ENCODE data around the gene DOCK3.

DNA sequence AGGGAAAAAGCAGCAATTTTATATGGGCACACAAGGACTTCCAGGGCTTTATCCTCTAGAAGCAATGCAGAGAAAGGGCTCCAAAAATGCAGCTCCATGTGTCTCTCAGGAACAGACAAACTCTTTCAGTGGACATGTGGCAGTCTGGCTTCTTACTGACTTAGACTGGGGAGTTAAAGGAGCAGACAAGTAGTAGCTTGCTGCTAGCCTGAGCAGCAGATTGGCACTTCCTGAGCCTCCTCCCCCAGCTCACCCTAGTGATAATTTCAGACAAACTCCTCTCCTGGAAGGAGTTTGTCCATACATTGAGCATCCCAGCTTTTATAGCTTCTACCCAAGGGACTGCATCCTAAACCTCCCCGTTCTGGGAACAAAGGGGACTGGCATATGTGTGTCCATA is 608.7 kb downstream of the DOCK3 start:
- TF ChIP-seq, protein P1, sequence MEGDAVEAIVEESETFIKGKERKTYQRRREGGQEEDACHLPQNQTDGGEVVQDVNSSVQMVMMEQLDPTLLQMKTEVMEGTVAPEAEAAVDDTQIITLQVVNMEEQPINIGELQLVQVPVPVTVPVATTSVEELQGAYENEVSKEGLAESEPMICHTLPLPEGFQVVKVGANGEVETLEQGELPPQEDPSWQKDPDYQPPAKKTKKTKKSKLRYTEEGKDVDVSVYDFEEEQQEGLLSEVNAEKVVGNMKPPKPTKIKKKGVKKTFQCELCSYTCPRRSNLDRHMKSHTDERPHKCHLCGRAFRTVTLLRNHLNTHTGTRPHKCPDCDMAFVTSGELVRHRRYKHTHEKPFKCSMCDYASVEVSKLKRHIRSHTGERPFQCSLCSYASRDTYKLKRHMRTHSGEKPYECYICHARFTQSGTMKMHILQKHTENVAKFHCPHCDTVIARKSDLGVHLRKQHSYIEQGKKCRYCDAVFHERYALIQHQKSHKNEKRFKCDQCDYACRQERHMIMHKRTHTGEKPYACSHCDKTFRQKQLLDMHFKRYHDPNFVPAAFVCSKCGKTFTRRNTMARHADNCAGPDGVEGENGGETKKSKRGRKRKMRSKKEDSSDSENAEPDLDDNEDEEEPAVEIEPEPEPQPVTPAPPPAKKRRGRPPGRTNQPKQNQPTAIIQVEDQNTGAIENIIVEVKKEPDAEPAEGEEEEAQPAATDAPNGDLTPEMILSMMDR (IDR thresholded peaks at IDR 0.05) = no peak
- TF ChIP-seq, protein P2, sequence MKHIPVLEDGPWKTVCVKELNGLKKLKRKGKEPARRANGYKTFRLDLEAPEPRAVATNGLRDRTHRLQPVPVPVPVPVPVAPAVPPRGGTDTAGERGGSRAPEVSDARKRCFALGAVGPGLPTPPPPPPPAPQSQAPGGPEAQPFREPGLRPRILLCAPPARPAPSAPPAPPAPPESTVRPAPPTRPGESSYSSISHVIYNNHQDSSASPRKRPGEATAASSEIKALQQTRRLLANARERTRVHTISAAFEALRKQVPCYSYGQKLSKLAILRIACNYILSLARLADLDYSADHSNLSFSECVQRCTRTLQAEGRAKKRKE (CRISPR knock-in tag; IDR thresholded peaks at IDR 0.05; ENCODE audit: low read depth) = no peak
- TF ChIP-seq JUN (IDR thresholded peaks at IDR 0.05) = no peak
- no peak for TF ChIP-seq RFX5 (IDR thresholded peaks at IDR 0.05)
- TF ChIP-seq, protein P3, sequence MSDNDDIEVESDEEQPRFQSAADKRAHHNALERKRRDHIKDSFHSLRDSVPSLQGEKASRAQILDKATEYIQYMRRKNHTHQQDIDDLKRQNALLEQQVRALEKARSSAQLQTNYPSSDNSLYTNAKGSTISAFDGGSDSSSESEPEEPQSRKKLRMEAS (IDR thresholded peaks at IDR 0.05) = no peak
- TF ChIP-seq, protein P4, sequence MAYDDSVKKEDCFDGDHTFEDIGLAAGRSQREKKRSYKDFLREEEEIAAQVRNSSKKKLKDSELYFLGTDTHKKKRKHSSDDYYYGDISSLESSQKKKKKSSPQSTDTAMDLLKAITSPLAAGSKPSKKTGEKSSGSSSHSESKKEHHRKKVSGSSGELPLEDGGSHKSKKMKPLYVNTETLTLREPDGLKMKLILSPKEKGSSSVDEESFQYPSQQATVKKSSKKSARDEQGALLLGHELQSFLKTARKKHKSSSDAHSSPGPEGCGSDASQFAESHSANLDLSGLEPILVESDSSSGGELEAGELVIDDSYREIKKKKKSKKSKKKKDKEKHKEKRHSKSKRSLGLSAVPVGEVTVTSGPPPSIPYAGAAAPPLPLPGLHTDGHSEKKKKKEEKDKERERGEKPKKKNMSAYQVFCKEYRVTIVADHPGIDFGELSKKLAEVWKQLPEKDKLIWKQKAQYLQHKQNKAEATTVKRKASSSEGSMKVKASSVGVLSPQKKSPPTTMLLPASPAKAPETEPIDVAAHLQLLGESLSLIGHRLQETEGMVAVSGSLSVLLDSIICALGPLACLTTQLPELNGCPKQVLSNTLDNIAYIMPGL (CRISPR knock-in tag; IDR thresholded peaks at IDR 0.05; ENCODE audit: borderline replicate concordance) = no peak
- TF ChIP-seq, protein P5, sequence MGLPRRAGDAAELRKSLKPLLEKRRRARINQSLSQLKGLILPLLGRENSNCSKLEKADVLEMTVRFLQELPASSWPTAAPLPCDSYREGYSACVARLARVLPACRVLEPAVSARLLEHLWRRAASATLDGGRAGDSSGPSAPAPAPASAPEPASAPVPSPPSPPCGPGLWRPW (IDR thresholded peaks at IDR 0.05) = no peak
- TF ChIP-seq, protein P6, sequence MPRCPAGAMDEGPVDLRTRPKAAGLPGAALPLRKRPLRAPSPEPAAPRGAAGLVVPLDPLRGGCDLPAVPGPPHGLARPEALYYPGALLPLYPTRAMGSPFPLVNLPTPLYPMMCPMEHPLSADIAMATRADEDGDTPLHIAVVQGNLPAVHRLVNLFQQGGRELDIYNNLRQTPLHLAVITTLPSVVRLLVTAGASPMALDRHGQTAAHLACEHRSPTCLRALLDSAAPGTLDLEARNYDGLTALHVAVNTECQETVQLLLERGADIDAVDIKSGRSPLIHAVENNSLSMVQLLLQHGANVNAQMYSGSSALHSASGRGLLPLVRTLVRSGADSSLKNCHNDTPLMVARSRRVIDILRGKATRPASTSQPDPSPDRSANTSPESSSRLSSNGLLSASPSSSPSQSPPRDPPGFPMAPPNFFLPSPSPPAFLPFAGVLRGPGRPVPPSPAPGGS (IDR thresholded peaks at IDR 0.05) = no peak

Measured in A549 (cell line).